HEK293T (cell line): ENCODE measurements around the gene MORN5.

Source experiments
- ARNT ChIP-seq: fragments of 450-650 bp; IDR thresholded peaks from 2 replicates; pipeline ENCODE4 v1.6.1; 2017; ENCODE audit warnings: mild to moderate bottlenecking
- CTBP1 ChIP-seq: fragments of 450-650 bp; IDR thresholded peaks from 2 replicates; pipeline ENCODE4 v1.6.1; 2016; ENCODE audit warnings: borderline replicate concordance
- ELF4 ChIP-seq: fragments of 450-650 bp; IDR thresholded peaks from 2 replicates; pipeline ENCODE4 v1.6.1; 2017; ENCODE audit warnings: antibody characterized with exemption
- FOXA1 ChIP-seq: fragments of 450-650 bp; IDR thresholded peaks from 2 replicates; pipeline ENCODE4 v1.6.1; 2016; ENCODE audit warnings: mild to moderate bottlenecking
- FOXK2 ChIP-seq: fragments of 450-650 bp; IDR thresholded peaks from 2 replicates; pipeline ENCODE4 v1.6.1; 2016; ENCODE audit warnings: mild to moderate bottlenecking
- FOXM1 ChIP-seq: fragments of 450-650 bp; IDR thresholded peaks from 2 replicates; pipeline ENCODE4 v1.6.1; 2017; ENCODE audit warnings: mild to moderate bottlenecking, borderline replicate concordance
- HDGF ChIP-seq: fragments of 450-650 bp; IDR thresholded peaks from 2 replicates; pipeline ENCODE4 v1.6.1; 2017; ENCODE audit warnings: antibody characterized with exemption, borderline replicate concordance
- NFRKB ChIP-seq: fragments of 450-650 bp; IDR thresholded peaks from 2 replicates; pipeline ENCODE4 v1.6.1; 2016; ENCODE audit warnings: mild to moderate bottlenecking, moderate library complexity
- SP1 ChIP-seq: fragments of 450-650 bp; IDR thresholded peaks from 2 replicates; pipeline ENCODE4 v1.6.1; 2017
- SUZ12 ChIP-seq: fragments of 450-650 bp; IDR thresholded peaks from 2 replicates; pipeline ENCODE4 v1.6.1; 2016; ENCODE audit warnings: mild to moderate bottlenecking
- ZNF384 ChIP-seq: fragments of 450-650 bp; IDR thresholded peaks from 2 replicates; pipeline ENCODE4 v1.6.1; 2016
- TF ChIP-seq, protein P1 (sequence below): fragments of 450-650 bp; IDR thresholded peaks from 2 replicates; pipeline ENCODE4 v1.6.1; 2016

DNA sequence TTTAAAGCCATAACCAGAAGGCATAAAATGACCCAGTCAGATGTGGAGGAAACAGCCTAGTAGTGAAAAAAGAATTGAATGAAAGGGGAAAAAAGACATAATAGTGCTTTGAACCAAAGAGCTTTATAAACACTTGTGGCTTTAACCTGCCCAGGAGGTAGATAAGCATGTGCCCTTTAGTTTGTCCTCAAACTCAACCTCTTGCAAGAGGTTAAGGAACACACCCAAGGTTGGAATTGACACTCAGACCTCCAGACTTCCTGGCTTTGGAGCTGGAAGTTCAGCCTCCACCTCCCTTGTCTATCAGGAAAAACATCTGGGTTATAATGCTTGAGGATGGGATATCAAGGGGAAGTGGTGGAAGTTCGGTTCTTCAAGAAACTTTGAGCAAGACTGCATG lies 16.4 kb upstream of the MORN5 start:
- TF ChIP-seq ELF4 (no peak), SP1 (no peak), HDGF (no peak), SUZ12 (no peak), FOXM1 (no peak), FOXK2 (no peak), NFRKB (no peak), ARNT (no peak), CTBP1 (no peak), ZNF384 (no peak), FOXA1 (no peak)
- TF ChIP-seq, protein P1, sequence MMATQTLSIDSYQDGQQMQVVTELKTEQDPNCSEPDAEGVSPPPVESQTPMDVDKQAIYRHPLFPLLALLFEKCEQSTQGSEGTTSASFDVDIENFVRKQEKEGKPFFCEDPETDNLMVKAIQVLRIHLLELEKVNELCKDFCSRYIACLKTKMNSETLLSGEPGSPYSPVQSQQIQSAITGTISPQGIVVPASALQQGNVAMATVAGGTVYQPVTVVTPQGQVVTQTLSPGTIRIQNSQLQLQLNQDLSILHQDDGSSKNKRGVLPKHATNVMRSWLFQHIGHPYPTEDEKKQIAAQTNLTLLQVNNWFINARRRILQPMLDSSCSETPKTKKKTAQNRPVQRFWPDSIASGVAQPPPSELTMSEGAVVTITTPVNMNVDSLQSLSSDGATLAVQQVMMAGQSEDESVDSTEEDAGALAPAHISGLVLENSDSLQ: no peak
